Right cardiac atrium (tissue), 5 donors: ENCODE measurements around the gene CACNG4. TPM values are rescaled to one million over a fixed set of nuclear protein-coding genes. Genes with fewer than 3 reads are reported as not detected.

Source experiments
- ATAC-seq, 2 donors: fragments of 200-7000 bp; cut with Tn5 transposase; one replicate each; pipeline versions ENCODE4 v1.8.0 to v1.9.1; 2020; ENCODE audit warnings: moderate library complexity in 2 of 2, mild to moderate bottlenecking in 1 of 2
- DNase-seq, 3 donors: peaks; one replicate each; pipeline ENCODE4 v3.0.0-alpha.2; 2020
- H3K27ac ChIP-seq: one replicate; pipeline ENCODE4 v1.5.1; 2013; ENCODE audit warnings: mild to moderate bottlenecking, low read length, control low read depth, moderate library complexity
- H3K27me3 ChIP-seq: one replicate; pipeline ENCODE4 v1.6.1; 2013; ENCODE audit not compliant: control insufficient read depth, insufficient read depth
- H3K4me1 ChIP-seq: one replicate; pipeline ENCODE4 v1.6.1; 2013; ENCODE audit warnings: low read length; ENCODE audit not compliant: control insufficient read depth, insufficient read depth
- H3K4me3 ChIP-seq: one replicate; pipeline ENCODE4 v1.5.1; 2013; ENCODE audit warnings: low read length, control low read depth
- H3K9me3 ChIP-seq: one replicate; pipeline ENCODE4 v1.6.1; 2013; ENCODE audit warnings: low read length; ENCODE audit not compliant: control insufficient read depth
- WGBS: extraction: QIAGEN DNeasy Blood & Tissue Kit; methylation state at CpG from one replicate; pipeline ENCODE4 v1.1.7; 2013; 5-methylcytosine and 5-hydroxymethylcytosine counted together
- intact Hi-C, 4 donors: fragments of 100-400 bp; cut with DNase I; formaldehyde crosslinking; loops; one replicate each; pipeline versions ENCODE4 v1.11.0 to v1.14.0; 2022 to 2023
- polyA plus RNA-seq: library from polyadenylated mRNA; stranded (reverse); fragments of 200-250 nt; gene quantifications from one replicate; pipeline ENCODE4 v1.2.3, GENCODE V29; 2013
- total RNA-seq, 4 donors: library from RNA; stranded (reverse); fragmentation: NEBNext Ultra II Directional; extraction: Animal tissue kit (Norgen Biotek cat#: 25700); gene quantifications; one replicate each; pipeline ENCODE4 v1.2.1, GENCODE V29; 2021
- donor health status: healthy with polysubstance abuse.
- donor health status: DM: no; HTN: yes; CAD: no.
- donor health status: DM: no; HTN: no; CAD: no.
- donor health status: DM: no; HTN: yes; CAD: no; lungs with severe emphysema.
- donor health status: DM: yes; HTN: yes; CAD: no.

Gene CACNG4
- total and polyA plus RNA-seq, 5 donors, result 0.09 to 0.16 (median 0.14) TPM; not detected in 2

GRCh38 chr17:67067571-67068482 is 103.3 kb downstream of the CACNG4 start:
- intact Hi-C loops, result no loop called here
- Histone ChIP-seq H3K27me3 (no peaks in the 10 kb centered on the region), H3K9me3 (no peaks in the 10 kb centered on the region), H3K4me3 (no peak overlapping the region), H3K27ac (no peak overlapping the region), H3K4me1 (no peaks in the 10 kb centered on the region)
- ATAC-seq (no peak), DNase-seq (no peak)
- WGBS, result 79% methylated on average over 13 of the region's 13 CpGs

GRCh38 chr17:67068999-67069398 is 104.5 kb downstream of the CACNG4 start:
- ATAC-seq (no peak), DNase-seq (no peak)
- Histone ChIP-seq H3K27ac (no peak overlapping the region), H3K4me1 (no peaks in the 10 kb centered on the region), H3K4me3 (no peak overlapping the region), H3K9me3 (no peaks in the 10 kb centered on the region), H3K27me3 (no peaks in the 10 kb centered on the region)
- WGBS, result 56% methylated on average over 3 of the region's 3 CpGs
- intact Hi-C loops, result no loop called here

GRCh38 chr17:67069603-67070136 is 105.2 kb downstream of the CACNG4 start:
- no peaks in the 10 kb centered on the region for H3K9me3 ChIP-seq
- DNase-seq, result no peak
- no peak overlapping the region for H3K27ac ChIP-seq
- no peak overlapping the region for H3K4me3 ChIP-seq
- WGBS, result 96% methylated on average over 5 of the region's 5 CpGs
- ATAC-seq, result no peak
- no peaks in the 10 kb centered on the region for H3K27me3 ChIP-seq
- H3K4me1 ChIP-seq, result no peaks in the 10 kb centered on the region
- intact Hi-C loops, result no loop called here

DNA sequence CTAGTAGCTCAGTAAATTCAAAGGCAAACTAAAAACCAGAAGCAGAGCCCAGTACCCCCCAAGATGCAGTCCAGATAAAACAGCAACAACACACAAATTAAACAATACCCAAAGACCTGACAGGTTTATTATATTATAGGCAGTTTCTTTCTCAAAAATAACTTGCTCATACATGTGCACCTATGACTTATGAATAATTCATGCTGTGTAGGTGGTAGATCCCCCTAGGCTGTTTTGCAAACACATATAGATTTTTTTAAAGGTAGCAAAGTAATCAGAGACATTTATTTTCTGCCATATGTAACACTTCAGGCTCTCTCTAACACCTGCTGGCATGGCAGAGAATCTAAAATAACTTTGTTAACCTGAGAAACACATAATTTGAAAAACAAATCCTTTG is 107.1 kb downstream of the CACNG4 start:
- Histone ChIP-seq H3K27me3 (no peaks in the 10 kb centered on the region), H3K4me1 (no peaks in the 10 kb centered on the region), H3K27ac (no peak overlapping the region), H3K9me3 (no peaks in the 10 kb centered on the region), H3K4me3 (no peak overlapping the region)
- ATAC-seq (no peak), DNase-seq (no peak)
- intact Hi-C loops, result no loop called here

DNA sequence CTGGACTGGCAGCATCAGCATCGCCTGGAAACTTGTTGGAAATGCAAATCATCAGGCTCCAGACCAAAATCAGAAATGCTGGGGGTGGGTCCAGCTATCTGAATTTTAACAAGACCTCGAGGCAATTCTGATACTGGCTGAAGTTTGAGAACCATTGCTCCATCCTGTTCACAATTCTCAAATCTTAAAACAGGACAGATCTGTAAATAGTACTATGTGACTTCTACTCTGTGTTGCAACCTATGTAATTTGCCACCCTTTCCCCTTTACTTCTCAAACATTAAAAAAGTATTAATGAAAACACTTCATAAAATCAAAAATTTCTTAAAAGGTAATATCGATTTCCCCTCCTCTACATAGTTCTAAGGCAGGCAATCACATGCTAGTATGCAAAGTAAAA is 108.4 kb downstream of the CACNG4 start:
- intact Hi-C loops, result no loop called here
- WGBS, result 85% methylated on average over 3 of the region's 3 CpGs
- DNase-seq (no peak), ATAC-seq (no peak)
- Histone ChIP-seq H3K4me1 (no peaks in the 10 kb centered on the region), H3K4me3 (no peak overlapping the region), H3K27ac (no peak overlapping the region), H3K9me3 (no peaks in the 10 kb centered on the region), H3K27me3 (no peaks in the 10 kb centered on the region)

- intact Hi-C loops, result no loop called here
- Histone ChIP-seq H3K9me3 (no peaks in the 10 kb centered on the region), H3K4me1 (peaks cover 6% of the 10 kb centered on the region), H3K4me3 (no peak overlapping the region), H3K27me3 (no peaks in the 10 kb centered on the region), H3K27ac (no peak overlapping the region)
- 92% methylated on average over 3 of the region's 3 CpGs for WGBS
- no peak for DNase-seq
- ATAC-seq, result no peak
These were observed 110.3 kb downstream of the CACNG4 start for GRCh38 chr17:67074781-67075180.

GRCh38 chr17:67076290-67076689 is 111.8 kb downstream of the CACNG4 start:
- ATAC-seq, result no peak
- peaks cover 6% of the 10 kb centered on the region for H3K4me1 ChIP-seq
- intact Hi-C loops, result no loop called here

GRCh38 chr17:67078292-67078691 is 113.8 kb downstream of the CACNG4 start:
- Histone ChIP-seq H3K4me3 (no peak overlapping the region), H3K9me3 (no peaks in the 10 kb centered on the region), H3K27me3 (no peaks in the 10 kb centered on the region), H3K4me1 (peaks cover 6% of the 10 kb centered on the region), H3K27ac (no peak overlapping the region)
- 94% methylated on average over 11 of the region's 11 CpGs for WGBS
- intact Hi-C loops, result no loop called here
- peak in 1 of 3 donors; percentile 50 for DNase-seq
- ATAC-seq, result peak in 1 of 2 donors; percentile 38

More at GRCh38 chr17:67076290-67076689, 111.8 kb downstream of the CACNG4 start:
- Histone ChIP-seq H3K9me3 (no peaks in the 10 kb centered on the region), H3K27ac (no peak overlapping the region), H3K4me3 (no peak overlapping the region), H3K27me3 (no peaks in the 10 kb centered on the region)
- DNase-seq, result no peak
- WGBS, result 84% methylated on average over 7 of the region's 7 CpGs

GRCh38 chr17:67079491-67079890 is 115.0 kb downstream of the CACNG4 start:
- no peak overlapping the region for H3K4me3 ChIP-seq
- ATAC-seq, result no peak
- peaks cover 6% of the 10 kb centered on the region for H3K4me1 ChIP-seq
- intact Hi-C loops, result no loop called here
- no peaks in the 10 kb centered on the region for H3K9me3 ChIP-seq
- no peak overlapping the region for H3K27ac ChIP-seq
- DNase-seq, result no peak
- 81% methylated on average over 2 of the region's 2 CpGs for WGBS
- H3K27me3 ChIP-seq, result no peaks in the 10 kb centered on the region

- DNase-seq (no peak), ATAC-seq (no peak)
- Histone ChIP-seq H3K9me3 (no peaks in the 10 kb centered on the region), H3K4me1 (peaks cover 6% of the 10 kb centered on the region), H3K4me3 (no peak overlapping the region), H3K27ac (no peak overlapping the region), H3K27me3 (no peaks in the 10 kb centered on the region)
- WGBS, result 85% methylated on average over 2 of the region's 2 CpGs
- intact Hi-C loops, result no loop called here
These were observed 116.3 kb downstream of the CACNG4 start for GRCh38 chr17:67080804-67081203.

DNA sequence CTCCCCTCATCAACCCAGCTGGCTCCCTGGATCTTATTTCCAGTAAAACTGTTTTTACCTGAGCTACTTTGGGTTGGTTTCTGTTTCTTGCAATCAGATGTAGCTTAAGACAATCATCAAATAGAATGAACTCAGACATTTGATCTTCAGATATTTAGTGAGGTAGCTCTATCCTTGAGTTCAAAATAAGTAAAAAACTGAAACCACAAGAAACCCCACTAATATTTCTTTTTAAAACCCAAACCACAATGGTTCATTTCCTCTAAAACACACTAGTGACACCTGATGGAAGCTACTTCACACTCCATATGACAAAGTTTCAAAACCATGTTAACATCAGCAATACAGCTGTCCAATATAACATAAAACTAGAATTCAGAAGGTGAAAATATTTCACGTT is 117.6 kb downstream of the CACNG4 start:
- no peaks in the 10 kb centered on the region for H3K27me3 ChIP-seq
- H3K4me3 ChIP-seq, result no peak overlapping the region
- intact Hi-C loops, result no loop called here
- WGBS, result 70% methylated on average over 1 of the region's 1 CpG
- H3K27ac ChIP-seq, result no peak overlapping the region
- peaks cover 6% of the 10 kb centered on the region for H3K4me1 ChIP-seq
- H3K9me3 ChIP-seq, result no peaks in the 10 kb centered on the region
- DNase-seq, result no peak
- ATAC-seq, result no peak
